CD4-positive, alpha-beta memory T cell (primary cell): Measurements from ENCODE around the gene TMEM248. TPM values are rescaled to one million over a fixed set of nuclear protein-coding genes. Genes with fewer than 3 reads are reported as not detected.
A peak's percentile ranks its signal among the peaks of the same experiment; 100 is the strongest.
"Not testable (repeated sequence)": the region's sequence is repeated elsewhere in the genome, so short reads cannot be mapped to it uniquely, and the experiment has no call there.

ENCODE experiments used
- CTCF ChIA-PET: fragments of 350-600 bp; sonication (Branson Sonifier 250); formaldehyde crosslinking; loops from one replicate; lab custom pipeline; 2021; ENCODE audit warnings: inconsistent platforms; ENCODE audit not compliant: partially characterized antibody; lab: Charles Lee
- POLR2A ChIA-PET: fragments of 350-600 bp; sonication (Branson Sonifier 250); formaldehyde crosslinking; loops from one replicate; lab custom pipeline; 2021; ENCODE audit not compliant: partially characterized antibody; lab: Charles Lee
- DNase-seq, 5 donors: peaks; one replicate each; pipeline versions ENCODE4 v3.0.0 to v3.0.0-alpha.2; 2020 to 2022; ENCODE audit warnings: mixed read lengths in 1 of 5
- H3K27ac ChIP-seq: one replicate; pipeline ENCODE4 v1.7.0; 2013; ENCODE audit warnings: low read depth, low read length
- H3K27me3 ChIP-seq: 2 replicates; pipeline ENCODE4 v1.7.0; 2013; ENCODE audit warnings: mild to moderate bottlenecking, low read length, moderate library complexity; ENCODE audit not compliant: insufficient read depth
- H3K36me3 ChIP-seq: 2 replicates; pipeline ENCODE4 v1.7.0; 2013; ENCODE audit warnings: mild to moderate bottlenecking, low read length, moderate library complexity; ENCODE audit not compliant: insufficient read depth
- H3K4me1 ChIP-seq: 2 replicates; pipeline ENCODE4 v1.7.0; 2013; ENCODE audit warnings: mild to moderate bottlenecking, low read length, moderate library complexity; ENCODE audit not compliant: insufficient read depth
- H3K4me3 ChIP-seq, 2 donors: one replicate each; pipeline ENCODE4 v1.7.0; 2013; ENCODE audit warnings: low read length in 2 of 2, mild to moderate bottlenecking in 1 of 2
- H3K9me3 ChIP-seq, 2 donors: one replicate each; pipeline ENCODE4 v1.7.0; 2013; ENCODE audit warnings: low read length in 2 of 2, control low read depth in 1 of 2; ENCODE audit not compliant: control insufficient read depth in 1 of 2
- H3K27ac Mint-ChIP-seq, 7 donors: one replicate each; pipeline ENCODE4 v1.8.0; 2020 to 2021; ENCODE audit warnings: mixed read lengths in 7 of 7, mild to moderate bottlenecking in 6 of 7, inconsistent platforms in 3 of 7, moderate library complexity in 3 of 7
- H3K27me3 Mint-ChIP-seq, 2 donors: one replicate each; pipeline ENCODE4 v1.8.0; 2020 to 2021; ENCODE audit warnings: mixed read lengths in 2 of 2
- H3K36me3 Mint-ChIP-seq, 2 donors: one replicate each; pipeline ENCODE4 v1.8.0; 2020 to 2021; ENCODE audit warnings: mixed read lengths in 2 of 2, inconsistent platforms in 1 of 2, mild to moderate bottlenecking in 1 of 2
- H3K4me1 Mint-ChIP-seq, 4 donors: one replicate each; pipeline ENCODE4 v1.8.0; 2020 to 2021; ENCODE audit warnings: mixed read lengths in 4 of 4, mild to moderate bottlenecking in 1 of 4
- H3K4me3 Mint-ChIP-seq, 8 donors: one replicate each; pipeline ENCODE4 v1.8.0; 2020 to 2021; ENCODE audit warnings: mixed read lengths in 8 of 8, mild to moderate bottlenecking in 7 of 8, moderate library complexity in 6 of 8, inconsistent platforms in 3 of 8
- H3K9me3 Mint-ChIP-seq, 8 donors: one replicate each; pipeline ENCODE4 v1.8.0; 2020 to 2021; ENCODE audit warnings: mixed read lengths in 8 of 8, mild to moderate bottlenecking in 5 of 8, inconsistent platforms in 3 of 8, moderate library complexity in 1 of 8
- intact Hi-C: fragments of 100-400 bp; cut with micrococcal nuclease; formaldehyde crosslinking; loops from one replicate; pipeline ENCODE4 v1.15.1; 2023
- polyA plus RNA-seq, 2 donors: library from polyadenylated mRNA; unstranded; fragments of 300-500 nt; fragmentation: Illumina TruSeq; gene quantifications; one replicate each; pipeline ENCODE4 v1.2.3, GENCODE V29; 2021
- total RNA-seq, 2 experiments: library from RNA; stranded (reverse); gene quantifications; one replicate each; pipeline ENCODE4 v1.2.3, GENCODE V29; 2021

TMEM248 gene
- total and polyA plus RNA-seq, 4 experiments from 2014 or later = 95.9 to 134 (median 112) TPM

DNA sequence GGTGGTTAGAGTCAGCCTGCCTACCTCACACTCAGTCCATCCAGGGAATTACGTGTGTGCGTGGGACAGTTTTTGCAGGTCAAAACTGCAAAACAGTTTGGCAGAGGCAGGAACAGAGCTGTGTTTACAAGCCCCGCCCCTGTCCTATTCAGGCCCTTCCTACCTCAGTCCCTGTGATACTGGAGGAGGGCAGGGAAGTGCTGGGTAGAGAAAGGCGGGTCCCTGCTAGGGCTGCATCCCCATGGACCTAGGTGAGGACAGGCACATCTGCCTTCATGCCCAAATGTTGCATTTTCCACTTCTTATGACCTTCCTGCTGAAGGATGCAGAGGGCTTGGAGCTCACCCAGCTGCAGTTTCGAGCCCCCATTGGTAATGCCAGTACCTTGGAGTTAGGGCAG, 49.3 kb downstream of the TMEM248 start:
- ChIA-PET POLR2A (no interaction called here), CTCF (no interaction called here)
- Histone ChIP-seq H3K27ac (no peak overlapping the region), H3K27me3 (no peaks in the 10 kb centered on the region), H3K4me3 (no peak overlapping the region), H3K4me1 (no peaks in the 10 kb centered on the region), H3K36me3 (no peaks in the 10 kb centered on the region), H3K9me3 (no peaks in the 10 kb centered on the region)
- no peak overlapping the region for H3K27ac Mint-ChIP-seq
- no peaks in the 10 kb centered on the region for H3K4me1 Mint-ChIP-seq
- no peaks in the 10 kb centered on the region for H3K36me3 Mint-ChIP-seq
- intact Hi-C loops = no loop called here
- DNase-seq = no peak
- no peak overlapping the region for H3K4me3 Mint-ChIP-seq
- peaks cover 0 to 2% (median 0%) of the 10 kb centered on the region in 8 donors for H3K9me3 Mint-ChIP-seq
- H3K27me3 Mint-ChIP-seq = no peaks in the 10 kb centered on the region

DNA sequence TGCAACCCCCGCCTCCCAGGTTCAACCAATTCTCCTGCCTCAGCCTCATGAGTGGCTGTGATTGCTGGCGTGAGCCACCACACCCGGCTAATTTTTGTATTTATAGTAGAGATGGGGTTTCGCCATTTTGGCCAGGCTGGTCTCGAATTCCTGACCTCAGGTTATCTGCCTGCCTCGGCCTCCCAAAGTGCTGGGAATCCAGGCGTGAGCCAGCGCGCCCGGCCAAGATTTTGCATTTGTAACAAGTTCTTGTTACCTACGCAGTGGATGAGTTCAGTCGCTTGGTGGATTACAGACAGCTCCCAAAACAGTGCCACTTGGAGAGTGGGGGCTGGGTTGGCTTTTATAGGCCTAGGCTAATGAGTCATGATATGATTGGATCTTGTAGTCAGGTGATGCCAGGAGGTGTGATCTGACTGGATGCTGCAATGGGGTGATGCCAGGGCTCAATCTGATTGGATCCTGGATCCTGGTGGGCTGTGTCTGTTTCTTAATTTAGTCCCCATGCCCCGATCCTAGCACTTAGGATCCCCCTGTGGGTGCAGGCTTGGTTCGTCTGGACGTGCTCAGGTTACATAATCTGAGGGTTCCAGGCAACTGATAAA, 54.1 kb downstream of the TMEM248 start:
- no peaks in the 10 kb centered on the region for H3K4me1 ChIP-seq
- Mint-ChIP-seq H3K27ac (no peak overlapping the region), H3K4me3 (no peak overlapping the region), H3K27me3 (no peaks in the 10 kb centered on the region), H3K9me3 (peaks cover 0 to 11% (median 9%) of the 10 kb centered on the region in 8 donors), H3K4me1 (no peaks in the 10 kb centered on the region), H3K36me3 (peaks cover 4% of the 10 kb centered on the region in 2 donors)
- intact Hi-C loops = no loop called here
- no peak for DNase-seq
- no peak overlapping the region for H3K27ac ChIP-seq
- no peaks in the 10 kb centered on the region for H3K36me3 ChIP-seq
- no peak overlapping the region for H3K4me3 ChIP-seq
- CTCF ChIA-PET = no interaction called here
- H3K27me3 ChIP-seq = no peaks in the 10 kb centered on the region
- H3K9me3 ChIP-seq = peaks cover 0 to 4% of the 10 kb centered on the region in 2 donors
- POLR2A ChIA-PET = interaction anchor here (0.6 to 0.7 kb wide), 2 partner anchors 54 to 492 kb away, joined by 3 read pairs; partner anchors contain the start of gene TMEM248

- H3K36me3 ChIP-seq, H3K27me3 ChIP-seq, H3K4me1 ChIP-seq, DNase-seq, H3K4me3 Mint-ChIP-seq, POLR2A ChIA-PET, CTCF ChIA-PET, H3K27ac Mint-ChIP-seq, H3K4me1 Mint-ChIP-seq, H3K4me3 ChIP-seq, intact Hi-C loops, H3K9me3 ChIP-seq, H3K27me3 Mint-ChIP-seq, H3K27ac ChIP-seq: not testable (repeated sequence)
- Mint-ChIP-seq H3K36me3 (peaks cover 7 to 11% of the 10 kb centered on the region in 2 donors), H3K9me3 (peaks cover 0 to 25% (median 20%) of the 10 kb centered on the region in 8 donors)
These were observed 57.3 kb downstream of the TMEM248 start for GRCh38 chr7:66978312-66978711.

DNA sequence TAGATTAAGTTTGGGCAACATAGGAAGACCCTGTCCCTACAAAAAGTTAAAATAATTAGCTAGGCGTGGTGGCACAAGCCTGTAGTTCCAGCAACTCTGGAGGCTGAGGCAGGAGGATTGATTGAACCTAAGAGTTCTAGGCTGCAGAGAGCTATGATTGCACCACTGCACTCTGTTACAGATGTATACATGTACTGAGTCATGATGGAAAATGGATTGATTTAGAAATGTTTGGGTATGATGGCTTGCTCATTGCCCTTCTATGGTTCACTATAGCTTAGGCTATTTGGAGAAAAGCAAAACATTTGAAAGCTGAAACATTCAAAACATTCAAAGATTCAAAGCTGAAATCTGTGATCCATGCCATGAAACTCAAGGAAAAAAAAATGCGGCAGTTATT, 58.0 kb downstream of the TMEM248 start:
- H3K4me3 Mint-ChIP-seq, H3K27ac ChIP-seq, H3K27me3 Mint-ChIP-seq, H3K4me1 Mint-ChIP-seq, POLR2A ChIA-PET, H3K9me3 ChIP-seq, CTCF ChIA-PET, intact Hi-C loops, DNase-seq, H3K36me3 ChIP-seq, H3K27ac Mint-ChIP-seq, H3K4me1 ChIP-seq, H3K27me3 ChIP-seq, H3K4me3 ChIP-seq: not testable (repeated sequence)
- peaks cover 0 to 25% (median 20%) of the 10 kb centered on the region in 8 donors for H3K9me3 Mint-ChIP-seq
- peaks cover 7 to 11% of the 10 kb centered on the region in 2 donors for H3K36me3 Mint-ChIP-seq

DNA sequence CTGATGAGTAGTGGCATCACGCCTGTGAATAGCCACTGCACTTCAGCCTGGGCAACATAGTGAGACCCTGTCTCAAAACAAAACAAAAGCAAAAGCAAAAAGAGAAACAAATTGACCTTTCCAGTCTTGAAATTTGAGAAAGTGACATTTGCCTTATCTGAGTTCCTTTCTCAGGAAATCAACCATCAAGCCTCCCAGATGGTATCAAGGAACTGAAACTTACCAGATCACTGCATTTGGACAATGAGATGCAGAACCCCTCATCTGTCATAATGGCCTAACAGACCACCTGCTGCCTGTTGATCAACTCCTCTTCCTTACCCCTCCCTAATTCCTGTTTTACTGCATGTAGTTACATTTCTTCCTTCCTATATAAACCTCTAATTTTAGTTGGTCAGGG, 59.3 kb downstream of the TMEM248 start:
- H3K27ac ChIP-seq, H3K27me3 Mint-ChIP-seq, H3K36me3 ChIP-seq, H3K9me3 ChIP-seq, CTCF ChIA-PET, POLR2A ChIA-PET, DNase-seq, intact Hi-C loops, H3K4me3 ChIP-seq, H3K4me3 Mint-ChIP-seq, H3K4me1 ChIP-seq, H3K27me3 ChIP-seq, H3K4me1 Mint-ChIP-seq, H3K27ac Mint-ChIP-seq: not testable (repeated sequence)
- peaks cover 0 to 25% (median 20%) of the 10 kb centered on the region in 8 donors for H3K9me3 Mint-ChIP-seq
- peaks cover 7 to 11% of the 10 kb centered on the region in 2 donors for H3K36me3 Mint-ChIP-seq

DNA sequence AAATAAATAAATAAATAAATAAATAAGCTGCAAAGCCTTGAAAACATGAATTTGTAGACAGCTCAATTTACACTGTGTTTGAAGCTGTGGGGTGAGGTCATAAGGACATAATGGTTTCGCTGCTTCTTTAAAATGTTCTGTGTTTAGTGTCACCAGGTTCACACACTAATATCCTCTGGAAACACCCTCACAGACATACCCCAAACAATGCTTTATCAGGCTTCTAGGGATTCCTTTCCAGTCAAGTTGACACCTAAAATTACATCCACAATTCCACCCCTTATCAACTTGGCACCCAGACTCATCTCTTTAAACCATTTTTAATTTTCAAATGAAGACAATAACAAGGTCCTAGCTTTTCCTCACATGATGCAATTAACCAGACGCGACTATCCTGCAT, 68.5 kb downstream of the TMEM248 start:
- POLR2A ChIA-PET, CTCF ChIA-PET, H3K4me3 ChIP-seq: not testable (repeated sequence)

GRCh38 chr7:66994051-66994450, 73.0 kb downstream of the TMEM248 start:
- H3K4me3 ChIP-seq = peak overlapping the region in 1 of 2 donors; percentile 61
- H3K36me3 Mint-ChIP-seq = peaks cover 13 to 45% of the 10 kb centered on the region in 2 donors
- POLR2A ChIA-PET = interaction anchor here (0.9 to 1.9 kb wide), 2 partner anchors 149 to 254 kb away, joined by 3 to 26 read pairs; no protein-coding TSS in a partner anchor
- CTCF ChIA-PET, H3K9me3 ChIP-seq, H3K27me3 ChIP-seq, H3K27me3 Mint-ChIP-seq, DNase-seq, H3K9me3 Mint-ChIP-seq: not testable (repeated sequence)
- H3K4me1 Mint-ChIP-seq = peaks cover 16 to 46% (median 29%) of the 10 kb centered on the region in 4 donors
- peak overlapping the region; percentile 96 to 100 (median 100) for H3K4me3 Mint-ChIP-seq
- H3K27ac Mint-ChIP-seq = peak overlapping the region in 6 of 7 donors; percentile 97 to 100 (median 100)
- intact Hi-C loops = loop anchor here (1.0 kb wide), 1 partner anchor 149 kb away; no protein-coding TSS in a partner anchor
- peaks cover 19% of the 10 kb centered on the region for H3K36me3 ChIP-seq
- H3K4me1 ChIP-seq = peaks cover 24% of the 10 kb centered on the region
- peak overlapping the region; percentile 99 for H3K27ac ChIP-seq

More for the DNA sequence above, 68.5 kb downstream of the TMEM248 start:
- Histone ChIP-seq H3K4me1 (peaks cover 21% of the 10 kb centered on the region), H3K36me3 (peaks cover 28% of the 10 kb centered on the region)
- H3K27ac Mint-ChIP-seq, intact Hi-C loops, H3K27me3 ChIP-seq, H3K4me3 Mint-ChIP-seq, H3K27ac ChIP-seq, H3K27me3 Mint-ChIP-seq, DNase-seq, H3K9me3 Mint-ChIP-seq, H3K9me3 ChIP-seq: not testable (repeated sequence)
- Mint-ChIP-seq H3K36me3 (peaks cover 30 to 50% of the 10 kb centered on the region in 2 donors), H3K4me1 (peaks cover 9 to 27% (median 17%) of the 10 kb centered on the region in 4 donors)
